GM19395 (cell line): ENCODE results near the gene SLC25A12.
A peak's percentile ranks its signal among the peaks of the same experiment; 100 is the strongest.
"Not testable (repeated sequence)": the region's sequence is repeated elsewhere in the genome, so short reads cannot be mapped to it uniquely, and the experiment has no call there.

ENCODE experiments used
- ATAC-seq: cut with Tn5 transposase; IDR thresholded peaks from one replicate; pipeline ENCODE4 v1.9.1; 2021; ENCODE audit warnings: mild to moderate bottlenecking, moderate library complexity; ENCODE audit not compliant: unreplicated experiment

SLC25A12 gene

DNA sequence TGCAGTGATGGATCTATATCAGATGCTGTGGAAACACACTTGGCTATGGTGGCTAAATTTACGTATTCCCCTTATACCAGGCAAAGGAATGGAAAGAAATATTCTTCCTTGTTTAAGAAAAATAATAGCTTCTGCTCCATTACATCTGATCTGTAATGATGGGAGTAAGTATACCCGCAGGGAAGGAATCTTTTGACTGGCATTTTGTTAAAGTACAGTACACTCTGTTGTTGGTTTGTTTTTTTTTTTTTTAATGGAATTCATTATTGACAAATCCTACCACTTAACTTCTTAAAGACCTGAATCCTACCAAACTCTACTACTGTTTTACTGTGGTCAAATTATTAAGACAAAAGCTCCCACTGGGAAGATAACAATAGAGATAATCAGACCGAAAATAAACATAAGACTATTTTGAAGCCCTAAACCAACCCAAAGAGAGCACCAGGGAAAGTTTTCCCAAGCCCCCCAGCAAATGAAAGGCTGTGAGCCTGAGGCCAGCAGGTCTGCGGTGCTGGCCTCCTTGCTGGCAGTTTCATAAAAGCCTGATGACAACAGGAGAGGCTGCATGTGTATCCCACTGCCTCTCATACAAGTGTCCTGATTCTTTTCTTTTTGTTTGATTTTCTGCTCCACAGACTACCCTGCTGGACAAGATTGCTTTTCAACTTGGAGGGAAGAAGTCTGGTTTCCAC is 101.0 kb downstream of the SLC25A12 start:
- no peak for ATAC-seq

- no peak for ATAC-seq
These were observed 101.9 kb downstream of the SLC25A12 start for GRCh38 chr2:171792157-171792556.

DNA sequence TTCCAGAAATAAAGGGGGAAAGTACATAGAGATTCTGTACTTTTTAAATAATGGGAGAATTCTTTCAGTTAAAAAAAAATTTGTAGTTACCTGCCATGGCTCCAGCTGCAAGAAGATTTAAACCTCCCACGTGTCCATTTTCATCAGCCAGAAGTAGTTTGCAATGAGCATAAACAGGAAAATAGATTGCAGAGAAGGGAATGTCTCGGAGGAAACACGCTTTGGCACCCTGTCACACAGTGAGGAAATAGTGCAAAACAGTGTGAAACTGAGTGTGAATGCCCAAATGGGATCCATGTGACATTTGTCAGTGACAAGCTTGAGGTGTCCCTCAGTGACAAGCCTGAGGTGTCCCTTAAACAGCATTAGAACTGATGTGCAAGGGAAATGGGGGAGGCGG is 102.7 kb downstream of the SLC25A12 start:
- no peak for ATAC-seq

DNA sequence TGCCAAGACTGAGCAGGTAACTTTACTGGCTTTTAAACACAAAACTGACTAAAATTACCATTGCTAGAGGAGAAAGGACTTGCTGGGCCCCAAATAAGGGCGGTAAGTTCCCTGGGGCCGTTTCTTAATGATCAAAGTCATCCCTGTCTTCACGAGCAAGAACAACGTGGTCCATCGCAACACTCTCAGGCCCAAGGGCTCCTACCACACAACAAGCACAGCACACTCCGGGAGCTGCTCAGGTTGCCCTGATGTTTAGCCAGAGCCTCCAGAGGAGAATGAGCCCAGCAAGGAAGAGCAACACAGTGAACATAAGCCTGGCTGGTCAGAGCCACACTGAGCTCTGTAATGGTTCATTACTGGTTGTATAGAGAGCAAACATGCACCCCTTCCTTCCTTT is 104.1 kb downstream of the SLC25A12 start:
- no peak for ATAC-seq

- ATAC-seq: no peak
These were observed 105.6 kb downstream of the SLC25A12 start for GRCh38 chr2:171788316-171788993.

DNA sequence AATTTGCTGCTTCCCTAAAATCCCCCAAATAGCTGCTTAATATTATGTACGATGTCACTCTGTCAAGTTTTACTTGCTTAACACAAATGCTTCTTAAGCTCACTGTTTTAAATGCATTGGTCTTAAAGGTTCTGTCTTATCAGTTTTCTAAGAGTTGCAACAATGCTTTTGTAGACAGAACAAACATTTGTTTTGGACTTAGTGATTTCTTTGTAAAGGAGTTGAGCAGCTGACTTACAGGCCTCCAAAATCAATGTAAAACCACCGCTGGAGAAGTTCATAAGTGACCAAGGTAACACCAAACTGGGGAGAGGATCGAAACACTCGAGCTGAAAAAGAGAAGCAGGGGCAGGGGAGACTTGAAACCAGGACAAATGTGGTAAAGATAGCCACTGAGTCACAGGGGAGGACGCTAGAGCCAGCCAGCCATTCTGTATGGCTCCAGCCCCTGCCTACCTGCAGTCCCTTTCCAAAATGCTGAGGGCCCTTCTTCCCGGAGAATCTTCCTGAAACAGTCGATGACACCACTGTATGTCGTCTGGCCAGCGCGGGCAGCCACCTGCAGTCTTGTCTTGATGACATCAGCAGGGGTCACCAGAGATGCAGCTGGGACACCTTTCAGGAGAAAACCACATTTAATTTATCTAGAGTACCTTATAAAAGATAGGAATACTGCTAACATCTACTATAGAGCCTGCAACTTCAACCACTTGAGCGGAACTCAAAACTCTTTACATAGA is 106.5 kb downstream of the SLC25A12 start:
- ATAC-seq: no peak

DNA sequence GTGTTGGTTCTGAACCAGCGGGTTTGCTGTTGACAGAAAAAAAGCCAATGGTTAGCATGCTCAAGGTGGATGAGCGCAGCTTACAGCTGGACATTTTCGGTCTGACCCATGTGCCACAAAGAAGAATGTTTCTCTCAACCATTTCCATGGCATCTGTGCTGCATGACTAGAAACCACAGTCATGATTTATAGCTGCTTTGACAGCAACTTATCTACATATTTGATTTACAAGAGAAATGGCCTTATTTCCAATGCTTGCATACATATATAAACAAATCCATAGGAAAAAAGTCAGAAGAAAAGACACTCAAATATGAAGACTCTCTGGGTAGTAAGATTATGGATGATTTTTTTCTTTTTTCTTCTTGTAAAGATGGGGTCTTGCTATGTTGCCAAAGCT is 108.6 kb downstream of the SLC25A12 start:
- ATAC-seq: no peak

DNA sequence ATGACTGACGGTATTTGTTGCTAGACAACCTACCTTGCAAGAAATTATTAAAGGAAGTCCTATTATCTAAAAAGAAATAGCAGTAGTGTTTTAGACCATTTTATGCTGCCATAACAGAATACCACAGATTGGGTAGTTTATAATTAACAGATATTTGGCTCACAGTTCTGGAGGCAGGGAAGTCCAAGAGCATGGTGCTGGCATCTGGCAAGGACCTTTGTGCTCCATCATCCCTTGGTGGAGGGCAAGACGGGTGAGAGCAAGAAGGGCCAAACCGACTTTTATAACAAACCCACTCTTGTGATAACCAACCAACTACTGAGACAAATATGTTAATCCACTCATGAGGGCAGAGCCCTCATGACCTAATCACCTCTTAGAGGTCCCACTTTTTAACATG is 115.5 kb downstream of the SLC25A12 start:
- no peak for ATAC-seq

GRCh38 chr2:171774581-171774980 is 119.5 kb downstream of the SLC25A12 start:
- not testable (repeated sequence) for ATAC-seq

DNA sequence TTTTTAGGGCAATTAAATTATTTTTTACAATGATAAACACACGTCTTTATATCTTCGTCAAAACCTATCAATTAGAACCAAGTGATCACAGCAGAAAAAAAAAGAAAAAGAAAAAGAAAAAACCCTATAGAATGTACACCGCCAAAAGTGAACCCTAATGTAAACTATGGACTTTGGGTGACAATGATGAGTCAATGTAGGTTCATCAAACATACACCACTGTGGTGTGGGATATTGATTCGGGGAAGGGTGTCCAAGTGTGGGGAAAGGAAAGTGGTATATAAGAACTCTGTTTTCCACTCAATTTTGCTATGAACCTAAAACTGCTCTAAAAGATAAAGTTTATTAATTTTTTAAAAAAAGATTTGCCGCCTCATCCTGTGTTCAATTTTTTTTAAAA is 121.7 kb downstream of the SLC25A12 start:
- ATAC-seq: no peak

- ATAC-seq: no peak
These were observed 122.6 kb downstream of the SLC25A12 start for GRCh38 chr2:171771463-171771862.

GRCh38 chr2:171763602-171764001 is 130.4 kb downstream of the SLC25A12 start:
- ATAC-seq: no peak

- ATAC-seq: no peak
These were observed 131.0 kb downstream of the SLC25A12 start for GRCh38 chr2:171762879-171763573.

GRCh38 chr2:171761176-171761575 is 132.9 kb downstream of the SLC25A12 start:
- not testable (repeated sequence) for ATAC-seq

- ATAC-seq: not testable (repeated sequence)
These were observed 135.3 kb downstream of the SLC25A12 start for GRCh38 chr2:171758762-171759161.

- no peak for ATAC-seq
These were observed 139.6 kb downstream of the SLC25A12 start for GRCh38 chr2:171754254-171754939.

- ATAC-seq: no peak
These were observed 146.7 kb downstream of the SLC25A12 start for GRCh38 chr2:171747371-171747770.

DNA sequence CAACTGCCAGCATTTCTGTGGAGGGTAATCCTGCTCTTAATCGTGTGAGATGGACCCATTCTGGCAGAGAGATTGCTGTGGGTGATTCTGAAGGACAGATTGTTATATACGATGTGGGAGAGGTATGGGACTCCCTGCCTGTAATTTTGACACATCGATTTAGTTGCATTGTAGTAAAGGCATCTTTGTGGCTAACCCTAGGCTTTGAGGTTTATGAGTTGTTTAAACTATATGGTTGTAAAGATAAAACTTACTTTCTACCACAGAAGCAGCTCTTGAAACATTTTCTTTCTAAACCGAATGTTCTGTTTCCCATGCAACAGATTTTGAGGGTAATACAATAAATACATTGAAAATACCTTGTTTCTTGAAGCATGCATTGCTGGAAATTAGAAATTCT is 148.2 kb downstream of the SLC25A12 start:
- ATAC-seq: no peak

DNA sequence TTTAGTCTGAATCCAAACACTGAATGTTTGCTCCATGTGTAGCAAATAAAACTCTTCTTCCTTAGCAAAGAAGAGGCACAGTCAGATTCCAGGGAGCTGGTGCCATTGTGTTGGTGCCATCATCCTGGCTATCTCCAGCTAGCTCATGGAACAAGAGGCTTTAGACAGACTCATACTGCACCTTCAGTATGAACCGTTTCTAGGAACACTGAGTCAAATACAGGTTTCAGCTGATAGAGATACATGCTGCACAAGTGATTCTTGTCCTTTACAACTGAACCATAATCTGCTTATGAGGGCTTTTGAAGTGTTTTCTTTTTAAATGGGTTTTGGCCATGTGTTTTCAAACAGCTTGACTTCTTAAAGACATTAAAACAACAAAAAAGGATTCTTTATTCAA is 148.9 kb downstream of the SLC25A12 start:
- ATAC-seq: no peak

GRCh38 chr2:171742760-171743159 is 151.3 kb downstream of the SLC25A12 start:
- ATAC-seq: no peak

- peak; percentile 67 for ATAC-seq
These were observed 152.9 kb downstream of the SLC25A12 start for GRCh38 chr2:171741189-171741588.
